ENCODE results near the gene RBBP4. TPM values are rescaled to one million over a fixed set of nuclear protein-coding genes. Genes with fewer than 3 reads are reported as not detected.

Gene RBBP4
- total and polyA plus RNA-seq, 2 of the 8 experiments (the other 6 are each of a cell fraction or from before 2014, with no cell fraction given): 147 to 397 TPM

DNA sequence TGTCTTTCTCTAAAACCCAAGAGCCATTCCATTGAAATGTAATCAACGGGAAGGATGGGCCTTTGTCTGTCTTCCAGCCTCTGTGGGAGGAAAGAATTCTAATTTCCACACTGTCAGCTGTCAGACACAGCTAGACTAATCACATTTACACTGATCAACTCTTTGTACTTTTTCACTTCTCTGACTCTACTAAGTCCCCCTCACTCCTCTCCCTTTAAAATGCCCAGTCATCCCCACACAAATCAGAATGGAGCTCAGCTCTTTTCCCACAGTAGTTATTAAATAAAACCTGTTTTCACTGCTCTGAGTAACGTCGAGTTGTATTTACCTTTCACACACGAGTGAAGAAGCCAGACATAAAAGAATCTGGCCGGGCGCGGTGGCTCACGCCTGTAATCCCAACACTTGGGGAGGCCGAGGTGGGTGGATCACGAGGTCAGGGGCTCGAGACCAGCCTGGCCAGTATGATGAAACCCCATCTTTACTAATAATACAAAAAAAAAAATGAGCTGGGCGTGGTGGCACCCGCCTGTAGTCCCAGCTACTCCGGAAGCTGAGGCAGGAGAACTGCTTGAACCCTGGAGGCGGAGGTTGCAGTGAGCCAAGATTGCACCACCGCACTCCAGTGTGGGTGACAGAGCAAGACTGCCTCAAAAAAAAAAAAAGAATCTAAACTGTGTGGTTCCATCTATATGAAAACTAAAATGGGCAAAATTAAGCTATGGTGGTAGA lies 13.9 kb upstream of the RBBP4 start (continued):
- TF ChIP-seq CHD7 (IDR thresholded peaks at IDR 0.05; ENCODE audit: insufficient replicate concordance, low read length) (no peak), BCL11A (IDR thresholded peaks at IDR 0.05; ENCODE audit: low read depth in 2 of 2, low read length in 2 of 2) (no peak), JUND (IDR thresholded peaks at IDR 0.05; ENCODE audit: low read length) (no peak), TAF7 (optimal IDR thresholded peaks at IDR 0.05; ENCODE audit: borderline replicate concordance, low read depth, low read length) (no peak), HDAC2 (IDR thresholded peaks at IDR 0.05; ENCODE audit: borderline replicate concordance in 1 of 2, low read depth in 2 of 2, low read length in 2 of 2) (no peak)
